ENCODE data around the gene ATAT1.

Gene ATAT1

GRCh38 chr6:30613251-30614043 is 13.2 kb upstream of the ATAT1 start:
- no peak for TF ChIP-seq CTCF (IDR thresholded peaks at IDR 0.05; ENCODE audit: insufficient read depth, missing control alignments)
- DNase-seq (ENCODE audit: insufficient read length, low spot score): no peak
- FAIRE-seq: no peak

GRCh38 chr6:30614044-30614842 is 12.4 kb upstream of the ATAT1 start:
- FAIRE-seq: no peak
- no peak for TF ChIP-seq CTCF (IDR thresholded peaks at IDR 0.05; ENCODE audit: insufficient read depth, missing control alignments)
- DNase-seq (ENCODE audit: insufficient read length, low spot score): no peak

GRCh38 chr6:30614843-30615218 is 11.8 kb upstream of the ATAT1 start:
- no peak for FAIRE-seq

GRCh38 chr6:30615219-30615957 is 11.3 kb upstream of the ATAT1 start:
- no peak for DNase-seq (ENCODE audit: insufficient read length, low spot score)
- TF ChIP-seq CTCF (IDR thresholded peaks at IDR 0.05; ENCODE audit: insufficient read depth, missing control alignments): no peak
- no peak for FAIRE-seq

More at GRCh38 chr6:30614843-30615218, 11.8 kb upstream of the ATAT1 start:
- DNase-seq (ENCODE audit: insufficient read length, low spot score): no peak
- no peak for TF ChIP-seq CTCF (IDR thresholded peaks at IDR 0.05; ENCODE audit: insufficient read depth, missing control alignments)

- peak; percentile 11 for FAIRE-seq
- DNase-seq (ENCODE audit: insufficient read length, low spot score): no peak
- TF ChIP-seq CTCF (IDR thresholded peaks at IDR 0.05; ENCODE audit: insufficient read depth, missing control alignments): no peak
These were observed 10.5 kb upstream of the ATAT1 start for GRCh38 chr6:30615958-30616810.

- FAIRE-seq: peak; percentile 58
- DNase-seq (ENCODE audit: insufficient read length, low spot score): no peak
- TF ChIP-seq CTCF (IDR thresholded peaks at IDR 0.05; ENCODE audit: insufficient read depth, missing control alignments): no peak
These were observed 9.7 kb upstream of the ATAT1 start, which contains the start of gene PPP1R10 for GRCh38 chr6:30616811-30617564. PPP1R10 (minus strand) TSS chr6:30617243; CDS start chr6:30609944, 7,299 bp downstream.
